ENCODE results near the gene BCL11B.

DNA sequence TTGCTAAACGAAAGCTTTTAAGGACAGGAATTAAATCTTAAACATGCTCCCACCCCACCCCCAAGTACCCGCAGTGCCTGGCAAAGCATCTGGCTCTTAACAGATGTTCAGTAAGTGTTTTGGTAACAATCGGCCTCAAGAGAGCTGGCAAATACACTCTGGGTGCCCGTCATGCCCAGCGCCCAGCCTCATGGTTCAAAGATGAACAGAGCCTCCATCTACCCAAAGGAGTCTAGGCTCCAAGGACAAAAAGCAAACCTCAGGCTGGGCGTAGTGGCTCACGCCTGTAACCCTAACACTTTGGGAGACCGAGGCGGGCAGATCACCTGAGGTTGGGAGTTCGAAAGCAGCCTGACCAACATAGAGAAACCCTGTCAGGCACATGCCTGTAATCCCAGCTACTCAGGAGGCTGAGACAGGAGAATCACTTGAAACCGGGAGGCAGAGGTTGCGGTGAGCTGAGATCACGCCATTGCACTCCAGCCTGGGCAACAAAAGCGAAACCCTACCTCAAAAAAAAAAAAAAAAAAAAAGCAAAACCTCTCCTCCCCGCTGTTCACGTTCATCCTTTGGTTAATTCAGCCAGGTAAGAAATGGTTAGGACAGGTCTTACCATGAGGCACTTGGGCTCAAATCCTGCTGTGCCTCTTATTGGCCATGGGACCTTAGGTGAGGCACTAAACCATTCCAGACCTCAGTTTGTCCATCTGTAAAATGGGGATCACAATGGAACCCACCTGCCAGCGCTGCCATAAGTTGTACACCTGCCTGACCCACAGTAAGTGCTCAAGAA is 151.3 kb downstream of the BCL11B start:
- TF ChIP-seq, protein P1, sequence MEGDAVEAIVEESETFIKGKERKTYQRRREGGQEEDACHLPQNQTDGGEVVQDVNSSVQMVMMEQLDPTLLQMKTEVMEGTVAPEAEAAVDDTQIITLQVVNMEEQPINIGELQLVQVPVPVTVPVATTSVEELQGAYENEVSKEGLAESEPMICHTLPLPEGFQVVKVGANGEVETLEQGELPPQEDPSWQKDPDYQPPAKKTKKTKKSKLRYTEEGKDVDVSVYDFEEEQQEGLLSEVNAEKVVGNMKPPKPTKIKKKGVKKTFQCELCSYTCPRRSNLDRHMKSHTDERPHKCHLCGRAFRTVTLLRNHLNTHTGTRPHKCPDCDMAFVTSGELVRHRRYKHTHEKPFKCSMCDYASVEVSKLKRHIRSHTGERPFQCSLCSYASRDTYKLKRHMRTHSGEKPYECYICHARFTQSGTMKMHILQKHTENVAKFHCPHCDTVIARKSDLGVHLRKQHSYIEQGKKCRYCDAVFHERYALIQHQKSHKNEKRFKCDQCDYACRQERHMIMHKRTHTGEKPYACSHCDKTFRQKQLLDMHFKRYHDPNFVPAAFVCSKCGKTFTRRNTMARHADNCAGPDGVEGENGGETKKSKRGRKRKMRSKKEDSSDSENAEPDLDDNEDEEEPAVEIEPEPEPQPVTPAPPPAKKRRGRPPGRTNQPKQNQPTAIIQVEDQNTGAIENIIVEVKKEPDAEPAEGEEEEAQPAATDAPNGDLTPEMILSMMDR (IDR thresholded peaks at IDR 0.05; ENCODE audit: insufficient read depth, low read length, poor library complexity, severe bottlenecking), result no peak
- no peak for TF ChIP-seq EZH2phosphoT487 (conservative IDR thresholded peaks at IDR 0.05; ENCODE audit: low read length)

Data from SU-DHL-6 (cell line).